NCI-H526 treated with DMSO at 0.1 percent for 48 hours (cell line): Measurements from ENCODE around the gene TLE2.

ENCODE experiments used
- DNase-seq: peaks from one replicate; lab custom pipeline; 2025; lab: John Stamatoyannopoulos, UW

Gene TLE2

DNA sequence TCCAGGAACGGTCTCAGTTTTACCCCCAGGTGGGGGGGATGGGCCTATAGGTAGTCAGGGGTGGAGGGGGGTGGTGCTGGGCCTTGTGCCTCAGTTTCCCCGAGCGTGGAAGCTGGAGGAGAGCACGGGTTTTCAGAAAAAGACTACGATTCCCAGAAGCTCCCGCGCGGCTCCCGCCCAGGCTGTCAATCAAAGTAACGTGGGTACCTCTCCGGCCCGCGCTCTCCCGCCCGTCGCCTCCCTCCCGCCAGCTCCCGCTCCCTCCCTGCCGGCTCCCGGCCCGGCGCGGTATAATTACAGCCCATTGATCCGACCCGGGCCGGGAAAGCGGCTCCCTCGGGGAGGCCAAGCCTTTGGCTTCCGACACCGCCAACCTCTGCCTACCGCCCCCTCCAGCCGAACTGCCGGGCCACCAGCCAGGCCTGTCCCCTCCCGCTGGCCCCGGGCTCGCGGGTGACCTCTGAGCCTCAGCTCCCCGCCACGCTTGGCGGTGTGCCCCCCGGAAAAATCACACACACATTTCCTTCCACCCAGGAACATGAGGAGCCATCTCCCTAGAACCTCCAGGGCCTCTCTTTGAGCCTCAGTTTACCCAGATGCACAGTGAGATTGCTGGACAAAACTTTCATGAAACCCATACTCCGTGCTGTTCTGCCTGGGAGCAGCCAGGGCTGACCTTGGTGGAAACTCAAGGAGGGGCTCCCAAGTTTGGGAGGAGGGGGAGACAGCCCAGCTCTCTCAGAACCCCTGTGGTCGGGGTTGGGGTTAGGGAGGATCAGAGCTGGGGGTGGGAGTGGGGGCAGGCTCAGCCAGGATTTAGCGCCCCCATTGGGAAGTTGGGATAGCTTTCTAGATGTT, 7.3 kb upstream of the TLE2 start:
- peak; percentile 65 for DNase-seq

DNA sequence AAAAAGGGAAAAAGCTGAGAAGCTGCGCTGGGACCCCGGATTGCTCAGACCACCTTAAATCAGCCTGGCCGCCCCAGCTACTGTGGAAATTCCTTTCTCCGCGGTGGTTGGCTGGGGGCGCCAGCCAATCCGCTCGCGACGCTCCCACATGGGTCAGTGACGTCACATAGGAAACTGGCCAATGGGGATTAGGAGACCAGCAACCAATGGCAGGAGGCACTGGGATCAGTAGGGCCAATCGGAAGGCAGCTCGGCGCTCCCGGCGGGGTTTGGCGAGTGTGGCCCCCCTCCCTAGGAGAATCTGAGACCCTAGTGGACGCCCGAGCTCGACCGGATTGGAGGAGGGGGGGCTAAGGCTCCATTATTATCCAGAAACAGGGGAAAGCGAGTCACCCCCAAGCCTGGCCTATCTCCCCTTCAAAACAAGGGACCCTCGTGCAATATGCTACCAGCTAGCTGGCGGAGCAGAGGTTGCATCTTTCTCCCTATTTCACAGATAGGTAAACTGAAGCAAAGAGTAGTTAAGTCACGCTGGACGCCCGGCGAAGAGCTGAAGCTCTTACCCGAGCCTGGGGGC, 6.5 kb upstream of the TLE2 start:
- peak; percentile 93 for DNase-seq

DNA sequence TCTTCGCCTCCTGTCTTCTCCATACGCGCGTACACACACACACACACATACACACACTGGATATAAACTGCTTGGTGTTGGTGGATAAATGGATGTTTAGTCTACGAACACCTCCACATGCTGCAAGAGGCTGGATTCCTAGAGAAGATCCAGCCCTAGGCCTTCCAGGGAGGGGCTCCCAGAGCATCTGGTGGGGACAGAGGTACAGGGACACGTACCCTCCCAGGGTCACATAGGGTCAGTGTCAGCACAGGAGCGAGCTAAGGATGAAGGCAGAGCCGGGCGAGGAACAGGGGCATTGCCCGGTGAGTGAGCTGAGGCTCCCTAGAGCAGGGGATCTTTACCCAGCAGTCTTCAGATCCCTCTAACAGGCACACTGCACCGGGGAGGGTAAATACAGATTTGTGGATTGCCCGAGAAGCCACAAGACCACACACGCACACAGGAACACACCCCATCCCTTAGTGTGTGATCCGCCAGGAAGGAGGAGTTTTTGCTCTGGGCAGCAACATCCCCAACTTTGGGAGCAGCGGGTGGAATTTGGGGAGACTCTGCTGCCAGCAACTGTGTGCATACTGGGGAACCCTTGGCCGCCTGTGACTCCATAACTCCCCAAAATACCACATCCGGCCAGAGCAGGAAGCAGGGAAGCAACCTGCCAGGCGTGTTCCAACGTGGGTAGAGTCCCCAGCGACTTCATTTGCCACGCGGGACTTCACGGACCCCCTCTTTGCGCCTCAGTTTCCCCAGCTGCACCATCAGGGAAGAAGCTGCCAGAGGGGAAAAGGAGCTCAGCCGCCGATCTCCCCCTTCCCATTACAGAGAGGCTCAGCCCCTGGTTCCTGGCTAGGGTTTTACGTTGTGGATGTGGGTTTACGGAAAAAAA, 5.8 kb upstream of the TLE2 start:
- no peak for DNase-seq

DNA sequence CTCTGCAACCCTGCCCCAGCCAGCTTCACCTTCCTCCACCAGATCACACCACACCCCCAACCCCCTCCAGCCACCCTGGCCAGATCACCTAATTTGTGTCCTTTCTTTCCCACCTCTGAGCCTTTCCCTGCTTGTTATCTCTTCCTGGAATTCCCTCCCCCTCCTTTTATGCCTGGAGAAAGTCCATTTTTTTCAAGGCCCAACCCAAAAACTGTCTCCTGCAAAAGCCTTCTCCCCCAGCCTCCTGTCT, 5.3 kb upstream of the TLE2 start:
- no peak for DNase-seq

DNA sequence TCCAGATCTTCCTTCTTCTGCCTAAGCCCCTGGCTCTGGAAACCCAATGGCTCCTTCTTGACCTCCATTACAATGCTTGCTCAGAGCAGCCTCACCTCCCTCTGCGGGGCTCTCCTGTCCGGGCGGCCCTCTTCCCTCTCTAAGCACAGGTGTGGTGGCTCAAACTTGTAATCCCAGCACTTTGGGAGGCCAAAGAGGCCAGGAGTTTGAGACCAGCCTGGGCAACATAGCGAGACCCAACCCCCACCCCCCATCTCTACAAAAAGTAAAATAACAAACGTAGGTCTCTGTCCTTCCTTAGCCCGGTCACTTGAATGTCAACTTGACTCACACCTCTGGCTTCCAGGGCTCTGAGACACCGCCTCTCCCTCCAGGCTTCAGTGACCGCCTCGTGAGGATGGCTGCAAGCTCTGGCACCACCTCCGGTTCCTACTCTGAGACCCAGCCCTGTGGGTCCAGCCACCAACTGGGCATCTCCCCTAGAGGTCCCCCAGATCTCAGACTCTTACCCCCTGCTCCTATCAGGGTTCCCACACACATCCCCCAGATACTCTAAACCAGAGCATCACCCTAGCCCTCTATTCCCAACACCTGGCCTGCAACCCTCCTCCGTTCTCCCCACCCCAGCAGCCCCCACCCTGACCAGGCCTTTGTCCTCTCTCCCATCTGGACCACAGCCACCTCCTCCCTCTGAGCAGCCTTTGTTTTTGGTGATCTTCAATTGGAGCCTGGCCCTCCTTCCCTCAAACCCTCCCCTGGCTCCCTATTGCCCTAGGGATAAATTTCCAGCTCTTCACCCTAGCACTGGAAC, 4.7 kb upstream of the TLE2 start:
- DNase-seq = no peak

DNA sequence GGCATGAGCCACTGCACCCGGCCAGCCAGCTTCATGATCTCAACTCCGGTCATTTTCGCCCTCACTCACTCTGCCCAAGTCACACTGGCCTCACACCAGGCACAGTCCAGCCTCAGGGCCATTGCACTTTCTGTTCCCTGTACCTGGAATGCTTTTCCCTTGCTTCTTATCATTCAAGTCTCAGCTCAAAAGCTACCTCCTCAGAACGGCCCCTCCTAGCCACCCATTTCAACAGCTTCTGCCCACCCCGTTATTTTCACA, 2.5 kb upstream of the TLE2 start:
- no peak for DNase-seq

DNA sequence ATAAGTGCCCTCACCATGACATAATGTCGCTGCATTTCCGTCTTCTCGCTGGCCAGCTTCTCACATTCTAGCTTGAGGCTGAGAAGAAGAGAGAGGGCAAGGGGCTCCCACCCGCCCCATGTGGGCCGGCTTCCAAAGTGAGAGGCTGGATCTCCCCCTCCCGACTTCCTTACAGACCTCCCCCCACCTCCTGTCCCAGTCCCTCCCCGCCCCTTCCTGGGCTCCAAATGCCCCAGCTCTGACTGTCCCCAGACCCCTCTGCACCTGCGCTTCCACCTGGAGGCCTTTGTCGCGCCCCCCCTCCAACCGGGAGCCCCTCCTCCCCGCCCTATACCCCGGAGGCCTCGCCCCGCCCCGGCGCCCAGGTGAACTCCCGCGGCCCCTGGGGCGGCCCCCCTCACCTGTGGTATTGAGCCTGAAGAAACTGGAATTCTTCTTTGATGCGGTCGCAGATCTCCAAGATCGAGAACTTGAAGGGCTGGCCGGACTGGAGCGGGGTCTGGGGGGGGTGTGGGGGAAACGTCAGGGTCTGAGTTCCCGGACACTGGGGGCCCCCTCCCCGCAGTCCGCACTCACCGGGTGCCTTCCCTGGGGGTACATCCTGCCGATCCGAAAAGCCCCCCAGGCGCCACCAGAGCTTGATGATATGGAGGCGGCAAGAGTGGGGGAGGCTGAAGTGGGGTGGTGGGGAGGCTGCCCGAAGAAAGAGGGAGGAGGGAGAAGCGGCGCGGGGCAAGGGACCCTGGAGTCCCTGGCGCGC, 595 bp downstream of the TLE2 start:
- no peak for DNase-seq

DNA sequence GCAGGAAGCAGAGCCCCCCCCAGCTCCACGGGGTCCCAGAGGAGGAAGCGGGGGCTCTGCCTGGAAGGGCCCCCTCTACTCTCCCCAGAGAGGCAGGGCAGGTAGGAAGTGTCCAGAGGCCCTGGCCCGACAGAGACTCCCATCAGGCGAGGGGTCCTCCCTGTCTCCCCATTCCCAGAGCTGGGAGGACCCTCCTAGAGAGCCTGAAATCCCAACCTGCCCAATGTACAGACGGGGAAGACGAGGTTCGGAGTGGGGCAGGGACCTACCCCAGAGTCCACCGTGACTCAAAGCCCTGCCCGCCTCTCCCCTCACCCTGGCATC, 1.1 kb downstream of the TLE2 start:
- DNase-seq = no peak

DNA sequence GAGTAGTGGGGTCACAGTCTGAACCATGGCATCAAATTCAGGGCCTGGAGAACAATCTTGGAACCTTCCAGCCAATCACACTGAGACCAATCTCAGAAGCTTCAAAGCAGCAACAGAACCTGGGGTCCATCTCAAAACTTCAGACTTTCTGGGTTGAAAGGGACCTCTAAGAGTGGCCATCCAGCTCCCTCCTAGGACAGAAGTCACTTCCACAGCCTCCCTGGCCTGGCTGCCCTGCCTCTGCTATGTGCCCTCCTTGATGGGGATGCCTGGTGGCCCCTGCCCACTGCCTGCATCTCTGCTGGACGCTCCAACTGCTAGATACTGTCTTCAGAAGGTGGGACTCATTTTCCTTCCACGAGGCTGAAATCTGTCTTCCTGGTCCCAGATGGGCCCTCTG, 1.8 kb downstream of the TLE2 start:
- DNase-seq = no peak

DNA sequence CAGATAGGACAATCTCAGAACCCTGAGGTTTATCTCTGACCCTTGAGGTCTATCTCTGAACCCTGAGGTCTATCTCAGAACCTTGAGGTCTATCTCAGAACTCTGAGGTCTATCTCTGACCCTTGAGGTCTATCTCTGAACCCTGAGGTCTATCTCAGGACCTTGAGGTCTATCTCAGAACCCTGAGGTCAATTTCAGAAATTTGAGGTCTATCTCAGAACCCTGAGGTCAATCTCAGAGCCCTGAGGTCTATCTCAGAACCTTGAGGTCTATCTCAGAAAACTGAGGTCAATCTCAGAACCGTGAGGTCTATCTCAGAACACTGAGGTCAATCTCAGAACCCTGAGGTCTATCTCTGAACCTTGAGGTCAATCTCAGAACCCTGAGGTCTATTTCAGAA, 2.3 kb downstream of the TLE2 start:
- no peak for DNase-seq

DNA sequence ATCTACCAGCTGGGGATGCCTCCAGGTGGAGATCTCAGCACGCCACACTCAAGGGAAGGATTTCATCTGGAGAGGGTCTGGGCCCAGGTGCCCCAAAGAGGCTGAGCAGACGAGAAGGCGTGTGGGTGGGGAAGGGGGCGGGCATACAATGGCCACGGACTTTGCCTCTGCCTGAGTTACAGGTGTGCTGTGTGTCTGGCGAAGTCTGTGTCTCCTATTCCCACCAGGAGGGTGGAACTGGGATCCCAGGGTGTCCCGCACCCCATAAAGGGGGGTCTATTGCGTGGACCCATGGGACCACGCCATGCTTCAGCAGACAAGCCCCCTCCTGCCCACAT, 3.6 kb downstream of the TLE2 start:
- no peak for DNase-seq

DNA sequence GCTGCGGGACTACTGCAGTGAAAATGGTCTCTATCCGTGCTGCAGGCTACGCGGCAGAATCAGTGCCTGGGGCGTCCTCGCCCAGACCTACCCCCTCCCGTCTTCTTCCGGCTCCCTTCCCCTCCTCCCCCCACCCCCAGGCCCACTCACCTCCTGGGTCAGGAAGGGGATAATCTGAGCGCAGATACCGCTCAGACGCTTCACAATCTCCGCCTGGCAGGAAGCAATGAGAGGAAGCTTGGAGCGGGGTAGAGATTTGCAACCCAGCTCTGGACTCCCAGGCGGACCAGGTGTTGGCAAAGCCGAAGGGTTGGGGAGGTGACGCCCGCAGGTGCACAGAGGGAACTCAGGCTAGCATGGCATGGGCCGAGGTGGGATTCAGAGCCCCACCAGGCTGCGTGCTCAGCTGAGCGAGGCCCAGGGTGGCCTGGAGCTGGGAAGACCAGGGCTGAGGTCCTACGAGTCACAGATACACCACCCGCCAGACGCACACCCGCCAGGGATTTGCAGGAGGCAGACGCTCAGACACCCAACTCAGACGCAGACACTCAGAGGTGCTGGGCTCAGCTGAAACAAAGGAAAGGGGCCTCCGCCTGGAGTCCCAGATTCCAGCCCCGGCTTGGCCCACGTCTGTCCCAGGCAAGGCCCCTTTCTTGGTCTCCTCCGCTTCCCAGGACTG, 4.1 kb downstream of the TLE2 start:
- DNase-seq = no peak

DNA sequence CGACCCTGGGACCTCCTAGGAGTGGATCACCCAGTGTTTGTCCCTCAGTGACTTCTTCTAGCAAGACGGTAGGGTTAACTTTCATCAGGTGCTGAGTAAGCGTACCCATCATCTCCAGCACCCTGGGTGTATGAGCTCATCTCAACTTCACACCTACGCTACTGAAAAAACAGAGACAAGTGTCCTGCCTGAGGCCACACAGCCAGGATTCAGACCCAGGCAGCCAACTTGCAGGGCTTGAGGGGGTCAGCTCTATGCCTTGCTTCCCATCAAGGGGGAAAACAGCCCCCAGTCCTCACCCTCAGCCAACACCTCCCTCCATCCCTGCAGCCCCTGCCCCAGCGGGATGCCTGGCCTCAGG, 4.6 kb downstream of the TLE2 start:
- no peak for DNase-seq

DNA sequence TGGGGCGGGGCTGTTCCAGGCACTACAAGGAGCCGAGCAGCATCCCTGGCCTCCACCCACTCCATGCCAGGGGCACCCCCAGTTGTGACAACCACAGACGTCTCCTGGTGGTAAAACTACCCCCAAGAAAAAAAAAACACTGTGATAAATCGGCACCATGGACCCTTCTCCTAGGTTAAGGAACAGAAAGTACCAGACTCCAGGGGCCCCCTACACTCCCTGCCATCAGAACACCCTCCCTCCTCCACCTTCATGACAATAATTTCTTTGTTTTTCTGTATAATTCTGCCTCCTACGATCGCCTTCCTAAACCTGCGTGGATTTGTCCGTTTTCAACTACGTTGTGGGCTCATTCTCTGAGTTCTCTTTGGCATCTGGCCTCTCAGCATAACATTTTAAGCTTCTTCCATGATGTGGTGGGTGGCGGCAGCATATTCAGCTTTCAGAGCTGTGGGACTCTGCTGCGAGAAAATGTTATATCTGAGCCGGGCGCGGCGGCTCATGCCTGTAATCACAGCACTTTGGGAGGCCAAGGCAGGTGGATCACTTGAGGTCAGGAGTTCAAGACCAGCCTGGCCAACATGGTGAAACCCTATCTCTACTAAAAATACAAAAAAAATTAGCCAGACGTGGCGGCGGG, 8.6 kb downstream of the TLE2 start:
- DNase-seq = no peak

DNA sequence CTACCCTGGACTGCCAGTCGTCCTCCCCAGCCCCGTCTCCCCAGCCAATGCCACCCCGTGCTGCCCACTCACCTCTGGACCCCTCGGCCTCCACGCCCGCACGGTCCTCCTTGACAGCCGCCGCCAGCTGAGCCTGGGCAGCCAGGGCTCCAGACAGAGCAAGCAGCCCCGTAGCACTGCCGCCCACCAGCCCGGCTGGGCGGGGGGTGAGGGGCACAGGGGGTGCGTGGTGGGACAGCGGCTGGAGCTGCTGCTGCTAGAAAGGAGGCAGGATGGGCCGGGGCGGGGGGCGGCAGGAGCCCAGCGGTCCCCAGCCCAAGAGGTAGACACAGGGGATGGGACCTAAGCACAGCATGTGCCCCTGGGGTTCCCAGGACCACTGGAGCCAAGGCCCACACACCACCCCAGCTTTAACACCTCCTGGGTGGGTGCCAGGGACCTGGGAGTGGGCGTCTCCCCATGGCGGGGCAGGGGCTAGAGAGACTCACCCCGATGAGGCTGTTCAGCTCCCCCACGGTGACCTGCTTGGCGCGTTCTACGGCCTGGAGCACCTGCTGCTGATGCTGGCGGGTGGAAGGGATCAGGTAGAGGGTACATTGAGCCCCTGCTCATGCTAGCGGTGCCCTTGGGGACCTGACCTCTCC, 9.7 kb downstream of the TLE2 start:
- no peak for DNase-seq

DNA sequence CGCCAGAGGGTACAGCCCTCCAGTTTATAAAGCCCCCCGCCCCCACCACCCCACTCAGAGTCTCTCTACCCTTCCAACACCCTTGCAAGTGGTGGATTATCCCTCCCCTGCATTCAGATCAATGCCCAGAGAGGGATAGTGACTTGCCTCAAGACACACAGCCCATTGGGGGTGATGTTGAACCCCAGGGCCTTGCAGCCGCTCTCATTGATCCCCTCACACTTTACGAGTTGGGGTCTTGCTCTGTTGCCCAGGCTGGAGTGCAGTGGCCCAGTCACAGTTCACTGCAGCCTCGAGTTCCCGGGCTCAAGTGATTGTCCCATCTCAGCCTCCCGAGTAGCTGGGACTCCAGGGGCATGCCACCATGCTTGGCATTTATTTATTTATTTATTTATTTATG, 11.2 kb downstream of the TLE2 start:
- DNase-seq = no peak

DNA sequence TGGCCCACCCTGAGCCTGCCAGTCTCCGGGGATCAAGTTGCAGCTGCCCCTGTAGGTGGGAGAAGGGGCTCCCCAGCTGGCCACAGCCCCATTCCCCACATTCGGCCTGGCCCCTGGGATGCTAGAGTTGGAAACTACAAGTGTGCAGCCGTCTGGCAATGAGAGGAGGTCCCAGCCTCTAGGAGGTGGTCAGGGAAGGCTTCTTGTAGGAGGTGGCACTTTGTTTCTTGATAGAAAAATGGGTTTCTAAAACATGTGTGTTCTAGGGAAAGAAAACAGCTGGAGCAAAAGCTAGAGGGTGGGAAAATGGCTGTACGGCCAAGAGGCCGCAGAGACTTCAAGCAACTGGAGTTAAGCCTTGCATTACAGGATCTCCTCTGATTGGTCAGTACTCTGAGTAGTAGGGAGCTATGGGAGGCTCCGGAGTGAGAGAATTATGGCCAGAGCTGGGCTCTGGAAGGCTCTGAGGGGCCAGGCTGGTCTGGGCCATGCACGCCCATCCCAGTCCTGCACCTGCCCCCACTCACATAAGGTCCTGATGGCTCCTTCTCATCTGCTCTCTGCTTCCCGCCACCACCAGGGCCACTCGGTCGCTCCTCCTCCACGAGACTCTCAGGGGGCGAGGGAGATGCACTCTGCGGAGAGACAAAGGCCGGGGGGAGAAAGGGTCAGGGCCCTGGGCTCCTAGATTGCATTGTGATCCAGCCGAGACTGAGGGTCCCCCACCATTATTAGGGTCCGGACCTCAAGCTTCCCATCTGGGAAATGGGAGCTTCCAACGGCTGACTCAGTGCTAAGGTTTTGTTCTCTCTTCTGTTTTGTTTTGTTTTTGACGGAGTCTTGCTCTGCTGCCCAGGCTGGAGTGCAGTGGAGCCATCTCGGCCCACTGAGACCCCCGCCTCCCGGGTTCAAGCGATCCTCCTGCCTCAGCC, 13.7 kb downstream of the TLE2 start:
- DNase-seq = no peak

DNA sequence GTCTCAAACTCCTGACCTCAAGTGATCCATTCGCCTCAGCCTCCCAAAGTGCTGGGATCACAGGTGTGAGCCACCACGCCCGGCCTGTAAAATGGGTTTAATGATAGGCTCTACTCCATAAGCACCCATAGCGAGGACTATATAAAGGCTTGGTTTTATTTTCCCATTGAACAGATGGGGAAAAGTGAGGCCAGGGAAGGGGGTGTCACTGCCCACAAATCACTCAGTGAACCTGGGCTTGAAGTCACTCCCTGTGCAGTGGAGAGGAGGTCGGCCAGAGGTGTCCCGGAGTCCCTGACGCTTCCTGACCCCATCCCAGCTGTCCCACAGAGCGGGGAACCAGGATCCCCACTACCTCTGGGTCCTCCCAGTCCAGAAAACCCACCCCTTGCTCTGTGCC, 14.9 kb downstream of the TLE2 start:
- no peak for DNase-seq

DNA sequence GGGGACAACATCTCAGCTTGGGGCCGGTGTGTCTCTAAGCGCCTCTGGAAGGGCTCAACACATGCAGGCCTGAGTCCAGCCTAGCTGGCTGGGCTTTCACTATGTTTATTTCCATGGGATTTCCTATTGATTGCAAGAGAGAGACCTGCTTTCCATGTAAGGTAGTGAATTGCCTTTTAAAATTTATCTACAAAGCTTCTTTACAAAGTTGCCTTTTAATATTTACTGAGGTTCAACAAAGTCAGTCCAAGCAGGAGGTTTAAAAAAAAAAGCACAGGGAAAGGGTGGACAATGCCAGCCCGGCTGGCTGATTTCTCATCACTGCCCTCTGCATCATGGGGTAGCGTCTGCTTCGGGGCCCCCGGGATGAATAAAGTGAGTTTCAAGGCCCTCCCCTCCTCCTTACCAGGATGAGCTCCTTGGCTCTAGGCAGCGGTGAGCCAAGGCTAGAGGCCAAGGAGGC, 15.8 kb downstream of the TLE2 start:
- no peak for DNase-seq
